Subcutaneous adipose tissue (tissue), 4 donors: ENCODE measurements around the gene ATXN1. TPM values are rescaled to one million over a fixed set of nuclear protein-coding genes. Genes with fewer than 3 reads are reported as not detected.

Experiments used
- CTCF ChIP-seq: fragments of 450-650 bp; IDR thresholded peaks from one replicate; pipeline ENCODE4 v1.5.1; 2016; ENCODE audit warnings: low read depth, mild to moderate bottlenecking, control low read depth, antibody characterized with exemption, moderate library complexity
- total RNA-seq, 4 donors: library from RNA; depleted of rRNA; stranded (reverse); fragments of >200 nt; gene quantifications; one replicate each; pipeline ENCODE4 v1.1.0, GENCODE V29; 2016

The ATXN1 gene
- total RNA-seq, 4 donors from 2014 or later, result 27.1 to 35.6 (median 35.1) TPM

- no peak for TF ChIP-seq CTCF
Observed at GRCh38 chr6:16673011-16673797, 88.1 kb downstream of the ATXN1 start.

- no peak for TF ChIP-seq CTCF
Observed at GRCh38 chr6:16671302-16672289, 89.7 kb downstream of the ATXN1 start.

GRCh38 chr6:16670617-16671051 lies 90.6 kb downstream of the ATXN1 start:
- TF ChIP-seq CTCF, result no peak

- no peak for TF ChIP-seq CTCF
Observed at GRCh38 chr6:16670183-16670582, 91.1 kb downstream of the ATXN1 start.

- no peak for TF ChIP-seq CTCF
Observed at GRCh38 chr6:16669227-16669626, 92.0 kb downstream of the ATXN1 start.

GRCh38 chr6:16667509-16667908 lies 93.8 kb downstream of the ATXN1 start:
- TF ChIP-seq CTCF, result no peak

- TF ChIP-seq CTCF, result no peak
Observed at GRCh38 chr6:16665992-16666391, 95.3 kb downstream of the ATXN1 start.
